Astrocyte (in vitro differentiated cells and primary cell): ENCODE measurements around the gene STAT1.

ENCODE experiments used
- EZH2 ChIP-seq: IDR thresholded peaks from 2 replicates; pipeline ENCODE4 v1.6.1; 2012; ENCODE audit warnings: mild to moderate bottlenecking, low read length, inconsistent platforms; ENCODE audit not compliant: insufficient read depth
- TF ChIP-seq, protein P1 (sequence below): IDR thresholded peaks from 2 replicates; pipeline ENCODE4 v1.5.1; 2011; ENCODE audit warnings: low read depth, mild to moderate bottlenecking, inconsistent platforms, low read length, moderate library complexity; ENCODE audit not compliant: insufficient read depth

DNA sequence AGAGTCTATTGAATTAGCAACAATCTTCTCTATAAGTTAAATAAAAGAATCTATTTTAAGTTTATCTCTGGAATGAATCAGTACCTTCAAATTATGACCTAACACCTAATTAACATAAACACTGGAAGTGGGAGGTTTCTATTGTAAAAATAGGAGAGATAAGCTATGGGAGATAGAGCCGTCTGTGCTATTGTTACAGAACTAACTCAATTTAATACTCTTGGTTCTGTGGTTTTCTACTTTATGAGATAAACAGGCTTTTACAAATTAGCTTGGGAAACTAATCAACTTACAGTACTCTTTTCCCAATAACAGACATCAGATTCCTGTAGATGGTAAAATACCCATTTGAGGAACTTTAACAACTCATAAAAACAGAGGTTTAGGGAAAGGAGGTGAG lies 25.6 kb upstream of the STAT1 start:
- TF ChIP-seq, protein P1, sequence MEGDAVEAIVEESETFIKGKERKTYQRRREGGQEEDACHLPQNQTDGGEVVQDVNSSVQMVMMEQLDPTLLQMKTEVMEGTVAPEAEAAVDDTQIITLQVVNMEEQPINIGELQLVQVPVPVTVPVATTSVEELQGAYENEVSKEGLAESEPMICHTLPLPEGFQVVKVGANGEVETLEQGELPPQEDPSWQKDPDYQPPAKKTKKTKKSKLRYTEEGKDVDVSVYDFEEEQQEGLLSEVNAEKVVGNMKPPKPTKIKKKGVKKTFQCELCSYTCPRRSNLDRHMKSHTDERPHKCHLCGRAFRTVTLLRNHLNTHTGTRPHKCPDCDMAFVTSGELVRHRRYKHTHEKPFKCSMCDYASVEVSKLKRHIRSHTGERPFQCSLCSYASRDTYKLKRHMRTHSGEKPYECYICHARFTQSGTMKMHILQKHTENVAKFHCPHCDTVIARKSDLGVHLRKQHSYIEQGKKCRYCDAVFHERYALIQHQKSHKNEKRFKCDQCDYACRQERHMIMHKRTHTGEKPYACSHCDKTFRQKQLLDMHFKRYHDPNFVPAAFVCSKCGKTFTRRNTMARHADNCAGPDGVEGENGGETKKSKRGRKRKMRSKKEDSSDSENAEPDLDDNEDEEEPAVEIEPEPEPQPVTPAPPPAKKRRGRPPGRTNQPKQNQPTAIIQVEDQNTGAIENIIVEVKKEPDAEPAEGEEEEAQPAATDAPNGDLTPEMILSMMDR, result no peak
- TF ChIP-seq EZH2, result no peak
